Type B pancreatic cell (in vitro differentiated cells): ENCODE measurements around the gene EYS. TPM values are rescaled to one million over a fixed set of nuclear protein-coding genes. Genes with fewer than 3 reads are reported as not detected.
"Not testable (repeated sequence)": the region's sequence is repeated elsewhere in the genome, so short reads cannot be mapped to it uniquely, and the experiment has no call there.

Source experiments
- DNase-seq: peaks from one replicate; pipeline ENCODE4 v3.0.0; 2021; ENCODE audit warnings: mixed read lengths; ENCODE audit not compliant: unreplicated experiment; ENCODE audit errors: extremely low spot score
- H3K27ac Mint-ChIP-seq: 2 replicates; pipeline ENCODE4 v1.8.0; 2021; ENCODE audit warnings: mild to moderate bottlenecking, mixed read lengths
- H3K27me3 Mint-ChIP-seq: 2 replicates; pipeline ENCODE4 v1.8.0; 2021; ENCODE audit warnings: mixed read lengths
- H3K36me3 Mint-ChIP-seq: 2 replicates; pipeline ENCODE4 v1.8.0; 2021; ENCODE audit warnings: mixed read lengths
- H3K4me1 Mint-ChIP-seq: one replicate; pipeline ENCODE4 v1.8.0; 2021; ENCODE audit warnings: mixed read lengths; ENCODE audit not compliant: unreplicated experiment
- H3K4me3 Mint-ChIP-seq: 2 replicates; pipeline ENCODE4 v1.8.0; 2021; ENCODE audit warnings: mild to moderate bottlenecking, mixed read lengths
- H3K9me3 Mint-ChIP-seq: 2 replicates; pipeline ENCODE4 v1.8.0; 2021; ENCODE audit warnings: mixed read lengths
- total RNA-seq: library from RNA; stranded (reverse); gene quantifications from 2 replicates; pipeline ENCODE4 v1.2.1, GENCODE V29; 2021; ENCODE audit warnings: low replicate concordance
- TF ChIP-seq, protein P1 (sequence below): fragments of 200-600 bp; sonication (generic); conservative IDR thresholded peaks from 2 replicates; pipeline ENCODE4 v1.5.0; 2021; ENCODE audit warnings: antibody characterized with exemption, mild to moderate bottlenecking

EYS gene
- total RNA-seq, 1 donor from 2014 or later: 1.5 TPM

DNA sequence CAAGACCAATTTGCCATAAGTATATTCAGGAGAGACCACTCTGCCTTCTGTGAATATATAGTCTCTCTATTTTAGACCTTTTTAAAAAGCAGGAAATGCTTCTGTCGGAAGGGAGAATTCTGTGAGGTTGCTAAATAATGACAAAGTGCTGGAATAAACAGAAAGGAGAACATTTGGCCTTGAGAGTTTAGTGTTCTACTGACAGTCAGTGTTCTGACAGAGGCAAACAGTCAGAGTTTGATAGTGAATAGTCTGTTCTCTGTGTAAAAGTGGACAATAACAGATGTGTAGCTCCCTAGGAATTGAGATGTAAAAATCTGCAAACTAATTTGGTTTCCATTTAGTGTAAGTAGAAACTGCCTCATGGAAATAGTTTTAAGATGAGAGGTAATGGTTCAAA lies 1850.8 kb downstream of the EYS start:
- Mint-ChIP-seq H3K4me3 (no peak overlapping the region), H3K4me1 (no peaks in the 10 kb centered on the region), H3K9me3 (no peaks in the 10 kb centered on the region), H3K27ac (no peak overlapping the region), H3K27me3 (no peaks in the 10 kb centered on the region), H3K36me3 (no peaks in the 10 kb centered on the region)
- DNase-seq: no peak
- TF ChIP-seq, protein P1, sequence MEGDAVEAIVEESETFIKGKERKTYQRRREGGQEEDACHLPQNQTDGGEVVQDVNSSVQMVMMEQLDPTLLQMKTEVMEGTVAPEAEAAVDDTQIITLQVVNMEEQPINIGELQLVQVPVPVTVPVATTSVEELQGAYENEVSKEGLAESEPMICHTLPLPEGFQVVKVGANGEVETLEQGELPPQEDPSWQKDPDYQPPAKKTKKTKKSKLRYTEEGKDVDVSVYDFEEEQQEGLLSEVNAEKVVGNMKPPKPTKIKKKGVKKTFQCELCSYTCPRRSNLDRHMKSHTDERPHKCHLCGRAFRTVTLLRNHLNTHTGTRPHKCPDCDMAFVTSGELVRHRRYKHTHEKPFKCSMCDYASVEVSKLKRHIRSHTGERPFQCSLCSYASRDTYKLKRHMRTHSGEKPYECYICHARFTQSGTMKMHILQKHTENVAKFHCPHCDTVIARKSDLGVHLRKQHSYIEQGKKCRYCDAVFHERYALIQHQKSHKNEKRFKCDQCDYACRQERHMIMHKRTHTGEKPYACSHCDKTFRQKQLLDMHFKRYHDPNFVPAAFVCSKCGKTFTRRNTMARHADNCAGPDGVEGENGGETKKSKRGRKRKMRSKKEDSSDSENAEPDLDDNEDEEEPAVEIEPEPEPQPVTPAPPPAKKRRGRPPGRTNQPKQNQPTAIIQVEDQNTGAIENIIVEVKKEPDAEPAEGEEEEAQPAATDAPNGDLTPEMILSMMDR: no peak

- TF ChIP-seq, protein P1: no peak
- DNase-seq: no peak
Measured at GRCh38 chr6:63844287-63844686, 1862.7 kb downstream of the EYS start.

GRCh38 chr6:63839485-63839884 lies 1867.5 kb downstream of the EYS start:
- Mint-ChIP-seq H3K27ac (no peak overlapping the region), H3K9me3 (no peaks in the 10 kb centered on the region), H3K4me1 (no peaks in the 10 kb centered on the region), H3K27me3 (no peaks in the 10 kb centered on the region), H3K36me3 (no peaks in the 10 kb centered on the region), H3K4me3 (no peak overlapping the region)
- DNase-seq: no peak
- TF ChIP-seq, protein P1: no peak

More at GRCh38 chr6:63844287-63844686, 1862.7 kb downstream of the EYS start:
- no peaks in the 10 kb centered on the region for H3K36me3 Mint-ChIP-seq
- peaks cover 3% of the 10 kb centered on the region for H3K27me3 Mint-ChIP-seq
- no peaks in the 10 kb centered on the region for H3K4me1 Mint-ChIP-seq
- H3K27ac Mint-ChIP-seq: no peak overlapping the region
- no peaks in the 10 kb centered on the region for H3K9me3 Mint-ChIP-seq
- no peak overlapping the region for H3K4me3 Mint-ChIP-seq

- not testable (repeated sequence) for H3K4me1 Mint-ChIP-seq, H3K27ac Mint-ChIP-seq, H3K36me3 Mint-ChIP-seq, DNase-seq, H3K9me3 Mint-ChIP-seq, H3K4me3 Mint-ChIP-seq, H3K27me3 Mint-ChIP-seq
Measured at GRCh38 chr6:63828678-63829077, 1878.3 kb downstream of the EYS start.

DNA sequence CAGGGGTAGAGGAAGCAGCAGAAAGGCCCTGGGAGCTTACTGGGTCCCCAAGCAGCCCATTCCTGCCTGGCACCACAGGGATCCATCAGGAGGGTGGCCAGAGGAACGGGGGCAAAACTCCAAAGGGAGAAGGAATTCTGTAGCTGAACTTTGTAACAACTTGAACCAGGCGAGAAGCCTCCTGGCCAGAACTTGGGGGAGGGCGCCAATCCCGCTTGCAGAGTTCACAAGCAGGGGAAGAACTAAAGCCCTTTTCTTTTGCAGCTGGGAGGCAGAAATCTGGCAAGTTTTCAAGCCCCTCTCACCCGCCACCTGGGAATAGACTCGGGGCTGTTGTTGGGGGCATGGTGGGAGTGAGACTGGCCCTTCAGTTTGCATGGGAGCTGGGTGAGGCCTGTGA lies 1882.3 kb downstream of the EYS start:
- H3K27me3 Mint-ChIP-seq: peaks cover 3% of the 10 kb centered on the region
- no peaks in the 10 kb centered on the region for H3K36me3 Mint-ChIP-seq
- no peak for DNase-seq
- no peak overlapping the region for H3K4me3 Mint-ChIP-seq
- peaks cover 4% of the 10 kb centered on the region for H3K9me3 Mint-ChIP-seq
- H3K4me1 Mint-ChIP-seq: no peaks in the 10 kb centered on the region
- no peak overlapping the region for H3K27ac Mint-ChIP-seq
- TF ChIP-seq, protein P1: no peak

DNA sequence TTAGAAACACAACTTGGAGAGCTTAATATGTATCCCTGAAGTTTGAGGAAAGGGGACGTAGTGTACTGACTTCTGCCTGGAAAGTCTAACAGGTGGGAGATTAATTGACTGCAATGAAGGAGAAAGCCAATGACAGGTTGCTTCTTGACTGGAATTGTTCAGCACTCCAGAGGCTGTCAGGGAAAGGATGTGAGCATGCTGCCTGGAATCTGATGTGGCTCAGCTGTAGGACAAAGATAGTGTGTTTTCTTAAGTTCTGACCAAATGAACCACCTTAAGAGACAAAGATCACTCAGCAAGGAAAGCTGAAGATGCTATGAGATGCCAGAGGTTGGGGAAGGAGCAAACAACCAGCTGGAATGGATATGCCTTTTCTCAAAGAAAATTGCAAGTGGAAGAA lies 1885.6 kb downstream of the EYS start:
- Mint-ChIP-seq H3K27me3 (peaks cover 3% of the 10 kb centered on the region), H3K4me1 (no peaks in the 10 kb centered on the region), H3K27ac (no peak overlapping the region), H3K9me3 (peaks cover 4% of the 10 kb centered on the region), H3K36me3 (no peaks in the 10 kb centered on the region), H3K4me3 (no peak overlapping the region)
- DNase-seq: no peak
- TF ChIP-seq, protein P1: no peak
